ENCODE measurements around the gene CD4.

GRCh38 chr12:6774499-6775062, 14.7 kb upstream of the CD4 start:
- TF ChIP-seq, protein P1, sequence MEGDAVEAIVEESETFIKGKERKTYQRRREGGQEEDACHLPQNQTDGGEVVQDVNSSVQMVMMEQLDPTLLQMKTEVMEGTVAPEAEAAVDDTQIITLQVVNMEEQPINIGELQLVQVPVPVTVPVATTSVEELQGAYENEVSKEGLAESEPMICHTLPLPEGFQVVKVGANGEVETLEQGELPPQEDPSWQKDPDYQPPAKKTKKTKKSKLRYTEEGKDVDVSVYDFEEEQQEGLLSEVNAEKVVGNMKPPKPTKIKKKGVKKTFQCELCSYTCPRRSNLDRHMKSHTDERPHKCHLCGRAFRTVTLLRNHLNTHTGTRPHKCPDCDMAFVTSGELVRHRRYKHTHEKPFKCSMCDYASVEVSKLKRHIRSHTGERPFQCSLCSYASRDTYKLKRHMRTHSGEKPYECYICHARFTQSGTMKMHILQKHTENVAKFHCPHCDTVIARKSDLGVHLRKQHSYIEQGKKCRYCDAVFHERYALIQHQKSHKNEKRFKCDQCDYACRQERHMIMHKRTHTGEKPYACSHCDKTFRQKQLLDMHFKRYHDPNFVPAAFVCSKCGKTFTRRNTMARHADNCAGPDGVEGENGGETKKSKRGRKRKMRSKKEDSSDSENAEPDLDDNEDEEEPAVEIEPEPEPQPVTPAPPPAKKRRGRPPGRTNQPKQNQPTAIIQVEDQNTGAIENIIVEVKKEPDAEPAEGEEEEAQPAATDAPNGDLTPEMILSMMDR (IDR thresholded peaks at IDR 0.05; ENCODE audit: insufficient read depth, low read length, poor library complexity, severe bottlenecking) = no peak
- TF ChIP-seq EZH2phosphoT487 (conservative IDR thresholded peaks at IDR 0.05; ENCODE audit: low read length) = no peak
